HG03045 (cell line): ENCODE data around the gene HAP1.
"Not testable (repeated sequence)": the region's sequence is repeated elsewhere in the genome, so short reads cannot be mapped to it uniquely, and the experiment has no call there.

Experiments
- ATAC-seq: cut with Tn5 transposase; IDR thresholded peaks from one replicate; pipeline ENCODE4 v1.9.1; 2021; ENCODE audit warnings: mild to moderate bottlenecking, moderate library complexity; ENCODE audit not compliant: unreplicated experiment

The HAP1 gene

GRCh38 chr17:41675157-41676057 is 59.0 kb downstream of the HAP1 start:
- ATAC-seq, result not testable (repeated sequence)
